ENCODE measurements around the gene CHMP4A. TPM values are rescaled to one million over a fixed set of nuclear protein-coding genes. Genes with fewer than 3 reads are reported as not detected.

The CHMP4A gene
- total and polyA plus RNA-seq, 9 of the 15 experiments (the other 6 are each of a cell fraction or from before 2014, with no cell fraction given) = 28.8 to 104 (median 52.7) TPM

DNA sequence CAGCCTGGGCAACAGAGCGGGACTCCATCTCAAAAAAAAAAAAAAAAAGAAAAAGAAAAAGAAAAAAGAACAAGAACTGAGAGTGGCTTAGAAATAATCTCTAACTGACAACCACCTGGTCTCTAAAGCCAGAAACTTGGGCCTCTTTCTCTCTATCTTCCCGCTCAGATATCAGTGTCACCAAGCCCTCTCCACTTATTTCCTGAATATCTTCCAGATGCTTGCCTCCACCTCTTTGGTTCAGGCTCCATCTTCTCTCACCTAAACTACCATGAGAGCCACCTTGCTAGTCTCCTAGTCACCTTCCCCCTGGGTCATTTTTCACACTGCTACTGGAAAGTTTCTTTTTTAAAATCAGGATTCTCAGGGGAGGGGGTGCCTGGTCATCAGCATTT is 16.2 kb downstream of the CHMP4A start:
- FAIRE-seq (no peak), DNase-seq (ENCODE audit: extremely low read depth in 1 of 4, low spot score in 3 of 4) (peak in 2 of 4 experiments; percentile 29 to 50), ATAC-seq (0 out of 3 replicates have a peak, but pooled peaks have one; percentile 2)
- in situ Hi-C loops (cut with MboI) = no loop called here
- H3K4me3 ChIP-seq = peak overlapping the region; percentile 67
- H3K36me3 ChIP-seq (ENCODE audit: control insufficient read depth, insufficient read depth, low read length) = peaks cover 24% of the 10 kb centered on the region; the same call in 2 of the 3 replicates
- H2AFZ ChIP-seq (ENCODE audit: low read depth, low read length) = no peak overlapping the region
- ChIA-PET CTCF (ENCODE audit: low intra/inter-chr PET ratio) (no interaction called here), POLR2A (interaction anchor here (2.7 to 3.2 kb wide), 2 partner anchors 12 to 17 kb away, joined by 19 to 21 read pairs; partner anchors contain the start of genes CHMP4A and MDP1)
- TF ChIP-seq SNRNP70 (optimal IDR thresholded peaks at IDR 0.05; ENCODE audit: low read depth, low read length) = no peak
- no peak for TF ChIP-seq ZNF12 (CRISPR knock-in tag; IDR thresholded peaks at IDR 0.05)
- TF ChIP-seq CBFA2T3 (IDR thresholded peaks at IDR 0.05) = peak; percentile 49
- TF ChIP-seq TCF3 (CRISPR knock-in tag; IDR thresholded peaks at IDR 0.05) = 0 out of 2 replicates have a peak, but pooled peaks have one; percentile 19
- WGBS (ENCODE audit: insufficient coverage, low coverage, missing lambda C conversion rate) = 0% methylated on average over 1 of the region's 2 CpGs
- H3K27me3 ChIP-seq (ENCODE audit: control insufficient read depth in 2 of 2, insufficient read depth in 2 of 2, low read length in 2 of 2) = no peaks in the 10 kb centered on the region
- peak overlapping the region; percentile 86 for H3K4me2 ChIP-seq (ENCODE audit: insufficient read depth, low read length)
- intact Hi-C loops (cut with micrococcal nuclease) = no loop called here
- no peaks in the 10 kb centered on the region for H4K20me1 ChIP-seq (replicated peaks; ENCODE audit: control insufficient read depth, insufficient read depth, low read length)
- H3K27ac ChIP-seq (ENCODE audit: extremely low read depth, low read depth, low read length) = peak overlapping the region; percentile 25; the same call in 2 of the 3 replicates
- no peaks in the 10 kb centered on the region for H3K9me1 ChIP-seq (ENCODE audit: control insufficient read depth, insufficient read depth, low read length)
- 0 out of 2 replicates have a peak, but pooled peaks cover 2% of the 10 kb centered on the region for H3K9me3 ChIP-seq (replicated peaks; ENCODE audit: control insufficient read depth, insufficient read depth, low read depth, low read length)
- peak overlapping the region; percentile 87 to 96; a peak in 2 of 4 replicates for H3K9ac ChIP-seq (ENCODE audit: insufficient read depth in 1 of 2, low read depth in 2 of 2, low read length in 2 of 2)
- BruUV-seq (replicated peaks) = no TSS peak
- H3K79me2 ChIP-seq (ENCODE audit: control insufficient read depth, insufficient read depth, low read length) = peaks cover 50% of the 10 kb centered on the region
- peaks cover 6 to 13% of the 10 kb centered on the region in 2 experiments; a peak in 3 of 5 replicates for H3K4me1 ChIP-seq (replicated peaks in 1 of 2; ENCODE audit: control insufficient read depth in 2 of 2, insufficient read depth in 2 of 2, low read length in 2 of 2)

All from K562 (cell line).